Ascending aorta (tissue), 2 donors: ENCODE data around the gene TRPV4. TPM values are rescaled to one million over a fixed set of nuclear protein-coding genes. Genes with fewer than 3 reads are reported as not detected.

ENCODE experiments used
- DNase-seq, 2 donors: peaks; one replicate each; pipeline ENCODE4 v3.0.0-alpha.2; 2019; ENCODE audit warnings: low spot score in 2 of 2
- H3K27ac ChIP-seq, 2 donors: fragments of 200-600 bp; sonication (generic); one replicate each; pipeline ENCODE4 v1.5.1; 2016 to 2017; ENCODE audit warnings: mild to moderate bottlenecking in 1 of 2
- H3K27me3 ChIP-seq: fragments of 200-600 bp; sonication (generic); one replicate; pipeline ENCODE4 v1.5.1; 2017
- H3K36me3 ChIP-seq, 2 donors: fragments of 200-600 bp; sonication (generic); one replicate each; pipeline ENCODE4 v1.5.1; 2016
- H3K4me1 ChIP-seq, 2 donors: fragments of 200-600 bp; sonication (generic); one replicate each; pipeline ENCODE4 v1.5.1; 2016 to 2017; ENCODE audit warnings: mild to moderate bottlenecking in 1 of 2
- H3K4me3 ChIP-seq, 2 donors: fragments of 200-600 bp; sonication (generic); one replicate each; pipeline ENCODE4 v1.5.1; 2016 to 2017; ENCODE audit warnings: mild to moderate bottlenecking in 1 of 2
- H3K9me3 ChIP-seq, 2 donors: fragments of 200-600 bp; sonication (generic); one replicate each; pipeline ENCODE4 v1.5.1; 2016
- intact Hi-C: fragments of 100-400 bp; cut with DNase I; formaldehyde crosslinking; loops from one replicate; pipeline ENCODE4 v1.15.1; 2023
- total RNA-seq: library from RNA; depleted of rRNA; stranded (reverse); fragments of >200 nt; gene quantifications from one replicate; pipeline ENCODE4 v1.1.0, GENCODE V29; 2016
- TF ChIP-seq, protein P1 (sequence below), 3 experiments: fragments of 200-600 bp in 2 of 3; fragments of 450-650 bp in 1 of 3; sonication (generic) in 2 of 3; IDR thresholded peaks; one replicate each; pipeline ENCODE4 v1.5.1; 2016 to 2019; ENCODE audit warnings: antibody characterized with exemption in 3 of 3, mild to moderate bottlenecking in 1 of 3, moderate library complexity in 1 of 3

The TRPV4 gene
- total RNA-seq, 1 donor from 2014 or later = not detected

DNA sequence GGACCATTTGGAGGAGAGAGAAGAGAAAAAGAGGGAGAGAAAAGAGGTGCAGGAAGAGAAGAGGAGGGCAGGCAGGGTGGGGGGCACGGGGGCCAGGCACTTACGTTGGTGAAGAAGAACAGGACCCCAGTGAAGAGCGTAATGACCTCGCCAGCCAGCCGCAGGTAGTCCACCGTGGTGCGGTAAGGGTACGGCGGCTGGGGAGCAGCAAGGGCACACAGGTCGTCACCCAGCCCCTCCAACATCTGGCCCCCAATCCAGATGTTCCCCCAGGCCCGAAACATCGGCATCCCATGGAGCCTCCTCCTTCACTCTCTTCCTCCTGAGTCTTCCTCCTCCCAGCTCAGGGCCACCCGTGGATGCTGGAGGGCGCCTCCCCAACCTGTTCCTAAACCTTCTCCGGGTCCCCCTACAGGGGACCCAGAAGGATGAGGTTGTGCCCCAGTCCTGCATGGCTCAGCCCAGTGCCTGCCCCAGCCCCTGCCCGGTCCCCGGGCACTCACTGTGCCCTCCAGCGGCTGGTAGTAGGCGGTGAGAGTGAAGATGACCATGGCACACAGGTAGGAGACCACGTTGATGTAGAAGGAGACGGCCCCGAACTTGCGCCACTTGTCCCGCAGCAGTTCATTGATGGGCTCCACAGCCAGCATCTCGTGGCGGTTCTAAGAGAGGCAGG lies 39.2 kb downstream of the TRPV4 start:
- TF ChIP-seq, protein P1, sequence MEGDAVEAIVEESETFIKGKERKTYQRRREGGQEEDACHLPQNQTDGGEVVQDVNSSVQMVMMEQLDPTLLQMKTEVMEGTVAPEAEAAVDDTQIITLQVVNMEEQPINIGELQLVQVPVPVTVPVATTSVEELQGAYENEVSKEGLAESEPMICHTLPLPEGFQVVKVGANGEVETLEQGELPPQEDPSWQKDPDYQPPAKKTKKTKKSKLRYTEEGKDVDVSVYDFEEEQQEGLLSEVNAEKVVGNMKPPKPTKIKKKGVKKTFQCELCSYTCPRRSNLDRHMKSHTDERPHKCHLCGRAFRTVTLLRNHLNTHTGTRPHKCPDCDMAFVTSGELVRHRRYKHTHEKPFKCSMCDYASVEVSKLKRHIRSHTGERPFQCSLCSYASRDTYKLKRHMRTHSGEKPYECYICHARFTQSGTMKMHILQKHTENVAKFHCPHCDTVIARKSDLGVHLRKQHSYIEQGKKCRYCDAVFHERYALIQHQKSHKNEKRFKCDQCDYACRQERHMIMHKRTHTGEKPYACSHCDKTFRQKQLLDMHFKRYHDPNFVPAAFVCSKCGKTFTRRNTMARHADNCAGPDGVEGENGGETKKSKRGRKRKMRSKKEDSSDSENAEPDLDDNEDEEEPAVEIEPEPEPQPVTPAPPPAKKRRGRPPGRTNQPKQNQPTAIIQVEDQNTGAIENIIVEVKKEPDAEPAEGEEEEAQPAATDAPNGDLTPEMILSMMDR (IDR thresholded peaks at IDR 0.05) = no peak
- Histone ChIP-seq H3K4me1 (no peaks in the 10 kb centered on the region), H3K36me3 (no peaks in the 10 kb centered on the region), H3K27me3 (no peaks in the 10 kb centered on the region), H3K9me3 (no peaks in the 10 kb centered on the region), H3K4me3 (no peak overlapping the region), H3K27ac (no peak overlapping the region)
- no peak for DNase-seq
- intact Hi-C loops = no loop called here

DNA sequence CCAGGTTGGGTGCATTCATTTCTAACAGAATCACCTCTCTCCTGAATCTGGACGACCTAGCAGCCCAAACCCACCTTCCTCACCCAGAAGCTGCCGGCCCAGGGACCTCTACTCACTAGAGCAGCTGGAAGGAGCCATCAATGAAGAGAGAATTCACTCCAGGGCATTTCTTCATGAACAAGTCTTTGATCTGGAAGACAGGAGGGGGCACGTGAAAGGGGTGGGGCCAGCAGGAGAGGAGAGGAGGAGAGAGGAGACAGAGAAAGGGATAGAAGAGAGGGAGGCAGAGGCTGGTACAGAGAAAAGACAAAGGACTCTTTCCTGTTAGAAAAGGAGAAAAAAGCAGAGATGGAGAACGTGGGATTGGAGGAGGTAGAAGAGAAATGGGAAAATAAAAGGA lies 39.8 kb downstream of the TRPV4 start:
- intact Hi-C loops = no loop called here
- TF ChIP-seq, protein P1 (IDR thresholded peaks at IDR 0.05) = no peak

DNA sequence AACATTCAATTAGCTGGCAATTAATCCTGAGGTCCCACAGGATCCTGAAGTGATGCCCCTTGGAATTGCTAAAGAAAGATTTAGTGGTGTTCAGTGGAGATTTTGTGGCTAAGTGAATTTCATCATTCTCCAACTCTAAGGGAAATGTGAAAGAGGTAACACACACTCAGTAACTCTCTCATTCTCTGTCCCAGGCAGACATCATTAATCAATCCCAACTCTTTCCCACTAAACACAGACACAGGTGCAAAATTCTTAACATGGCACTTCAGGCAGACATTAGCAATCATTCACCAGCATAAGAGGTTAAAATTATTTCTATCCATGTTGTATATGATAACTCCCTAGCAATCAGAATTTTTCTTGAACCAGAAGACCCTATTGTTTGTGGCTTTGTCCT lies 40.2 kb downstream of the TRPV4 start:
- H3K9me3 ChIP-seq = no peaks in the 10 kb centered on the region
- H3K4me3 ChIP-seq = no peak overlapping the region
- no peaks in the 10 kb centered on the region for H3K27me3 ChIP-seq
- H3K4me1 ChIP-seq = no peaks in the 10 kb centered on the region
- no peak for DNase-seq
- H3K36me3 ChIP-seq = no peaks in the 10 kb centered on the region
- no peak overlapping the region for H3K27ac ChIP-seq
- intact Hi-C loops = no loop called here
- TF ChIP-seq, protein P1 (IDR thresholded peaks at IDR 0.05) = no peak

More for the DNA sequence above, 39.8 kb downstream of the TRPV4 start:
- H3K36me3 ChIP-seq = no peaks in the 10 kb centered on the region
- DNase-seq = no peak
- no peaks in the 10 kb centered on the region for H3K4me1 ChIP-seq
- H3K27ac ChIP-seq = no peak overlapping the region
- H3K27me3 ChIP-seq = no peaks in the 10 kb centered on the region
- H3K9me3 ChIP-seq = no peaks in the 10 kb centered on the region
- H3K4me3 ChIP-seq = no peak overlapping the region

DNA sequence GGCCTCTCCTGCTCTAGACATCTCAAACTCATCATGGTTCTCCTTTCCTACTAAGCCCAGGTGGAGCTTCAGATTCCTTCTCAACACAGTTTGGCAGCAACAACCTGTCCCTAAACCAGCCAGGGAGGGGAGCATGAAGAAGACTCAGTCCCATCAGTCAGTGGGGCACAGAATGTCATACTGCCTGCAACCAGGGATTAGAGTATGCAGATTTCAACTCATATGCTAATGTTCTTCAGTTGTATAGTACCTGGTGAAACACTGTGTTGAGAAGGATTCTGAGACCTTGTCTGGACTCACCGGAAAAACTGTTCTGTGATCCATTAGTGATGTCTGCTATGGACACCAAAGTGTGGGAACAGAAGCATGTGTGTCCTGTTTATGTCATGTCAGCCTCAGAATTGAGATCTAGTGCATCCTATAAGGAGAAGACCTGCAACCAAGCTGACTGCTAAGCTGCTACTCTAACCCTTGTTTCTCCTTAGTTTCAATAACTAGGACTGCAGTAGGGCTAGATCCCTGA lies 43.6 kb downstream of the TRPV4 start:
- Histone ChIP-seq H3K4me1 (no peaks in the 10 kb centered on the region), H3K27ac (no peak overlapping the region), H3K27me3 (no peaks in the 10 kb centered on the region), H3K9me3 (no peaks in the 10 kb centered on the region), H3K4me3 (no peak overlapping the region), H3K36me3 (no peaks in the 10 kb centered on the region)
- intact Hi-C loops = no loop called here
- TF ChIP-seq, protein P1 (IDR thresholded peaks at IDR 0.05) = no peak
- no peak for DNase-seq

DNA sequence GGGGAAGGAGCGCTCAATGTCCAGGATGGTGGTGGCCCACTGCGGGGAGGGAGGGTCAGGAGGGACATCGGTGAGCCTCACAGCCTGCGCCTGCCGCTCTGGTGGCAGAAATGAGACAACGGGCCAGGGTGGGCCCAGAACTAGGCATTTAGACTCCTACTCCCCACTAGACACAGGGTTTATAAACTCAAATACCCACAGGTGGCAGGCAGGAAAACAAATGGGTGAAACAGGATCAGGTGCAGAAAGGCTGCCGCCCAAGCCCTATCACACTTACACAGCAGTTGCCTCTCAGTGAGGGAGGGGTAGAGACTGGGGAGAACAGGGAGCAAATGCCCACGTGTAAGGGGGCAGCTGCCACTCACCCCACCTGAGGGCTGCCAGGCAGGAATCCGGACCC lies 46.4 kb downstream of the TRPV4 start:
- Histone ChIP-seq H3K4me1 (no peaks in the 10 kb centered on the region), H3K4me3 (no peak overlapping the region), H3K36me3 (no peaks in the 10 kb centered on the region), H3K27ac (no peak overlapping the region), H3K27me3 (no peaks in the 10 kb centered on the region), H3K9me3 (no peaks in the 10 kb centered on the region)
- TF ChIP-seq, protein P1 (IDR thresholded peaks at IDR 0.05) = no peak
- intact Hi-C loops = no loop called here
- no peak for DNase-seq
